Endothelial cell of umbilical vein (primary cell): ENCODE results near the gene ZFP30. TPM values are rescaled to one million over a fixed set of nuclear protein-coding genes. Genes with fewer than 3 reads are reported as not detected.

Experiments used
- BruUV-seq: library from RNA; stranded (reverse); fragments of 400-500 nt; replicated peaks from 2 replicates; lab custom pipeline; 2021; lab: Mats Ljungman, UMichigan
- CTCF ChIA-PET: fragments of 300-600, 350-600 bp; sonication (Branson Sonifier 250); formaldehyde crosslinking; loops from one replicate; lab custom pipeline; 2021; ENCODE audit warnings: antibody characterized with exemption, inconsistent platforms; lab: Charles Lee
- POLR2A ChIA-PET: fragments of 300-600, 350-600 bp; sonication (Branson Sonifier 250); formaldehyde crosslinking; loops from one replicate; lab custom pipeline; 2021; ENCODE audit warnings: antibody characterized with exemption, inconsistent platforms; lab: Charles Lee
- DNase-seq: peaks from one replicate; pipeline ENCODE4 v3.0.0-alpha.2; 2011; ENCODE audit warnings: low read depth, low spot score
- FAIRE-seq: peaks from 2 replicates; lab custom pipeline; 2011; peaks lifted over from hg19 to GRCh38; lab: Jason Lieb, UNC
- H2AFZ ChIP-seq: 2 replicates; pipeline ENCODE4 v1.6.0; 2012; ENCODE audit warnings: low read depth, low read length, control low read depth, inconsistent platforms
- H3K27ac ChIP-seq: 2 replicates; pipeline ENCODE4 v1.5.1; 2011; ENCODE audit warnings: low read depth, mild to moderate bottlenecking, control low read depth, low read length, moderate library complexity; ENCODE audit not compliant: insufficient read depth
- H3K27me3 ChIP-seq, 2 experiments: 2 replicates each; pipeline versions ENCODE4 v1.6.0 to v1.6.1; 2011; ENCODE audit warnings: low read length in 2 of 2, mixed read lengths in 1 of 2; ENCODE audit not compliant: control insufficient read depth in 2 of 2, insufficient read depth in 2 of 2
- H3K36me3 ChIP-seq, 2 experiments: 2 replicates in 1 of 2; 3 replicates in 1 of 2; pipeline ENCODE4 v1.5.1; 2011; ENCODE audit warnings: low read length in 2 of 2, mild to moderate bottlenecking in 1 of 2, moderate library complexity in 1 of 2; ENCODE audit not compliant: control insufficient read depth in 2 of 2, insufficient read depth in 2 of 2; ENCODE audit errors: extremely low read depth in 1 of 2
- H3K4me1 ChIP-seq: 3 replicates; pipeline ENCODE4 v1.5.1; 2011; ENCODE audit warnings: mild to moderate bottlenecking, low read length; ENCODE audit not compliant: control insufficient read depth, insufficient read depth; ENCODE audit errors: extremely low read depth
- H3K4me2 ChIP-seq: 2 replicates; pipeline ENCODE4 v1.6.1; 2011; ENCODE audit warnings: low read length, control low read depth, mixed read lengths; ENCODE audit not compliant: insufficient read depth
- H3K4me3 ChIP-seq, 3 experiments: fragments of 200-600 bp in 1 of 3; sonication (generic), shearing (Covaris generic) in 1 of 3; replicated peaks in 1 of 3; 2 replicates each; pipeline ENCODE4 v1.5.1; 2011 to 2016; ENCODE audit warnings: control low read depth in 3 of 3, low read length in 3 of 3, mild to moderate bottlenecking in 2 of 3, inconsistent platforms in 1 of 3, low read depth in 1 of 3, moderate library complexity in 1 of 3; ENCODE audit not compliant: insufficient read depth in 1 of 3
- H3K79me2 ChIP-seq: 2 replicates; pipeline ENCODE4 v1.6.0; 2012; ENCODE audit warnings: low read length, inconsistent platforms; ENCODE audit not compliant: control insufficient read depth, insufficient read depth
- H3K9ac ChIP-seq: replicated peaks from 2 replicates; pipeline ENCODE3; 2011; ENCODE audit warnings: low read length, control low read depth; ENCODE audit not compliant: insufficient read depth; ENCODE audit errors: extremely low read depth
- H3K9me1 ChIP-seq: replicated peaks from 3 replicates; pipeline ENCODE4 v1.6.0; 2011; ENCODE audit warnings: mild to moderate bottlenecking, low read length; ENCODE audit not compliant: control insufficient read depth, insufficient read depth; ENCODE audit errors: extremely low read depth
- H3K9me3 ChIP-seq: replicated peaks from 2 replicates; pipeline ENCODE4 v1.5.1; 2012; ENCODE audit warnings: low read length, inconsistent platforms; ENCODE audit not compliant: control insufficient read depth, insufficient read depth
- H4K20me1 ChIP-seq: replicated peaks from 2 replicates; pipeline ENCODE3; 2011; ENCODE audit warnings: mild to moderate bottlenecking, low read length; ENCODE audit not compliant: control insufficient read depth, insufficient read depth; ENCODE audit errors: extremely low read depth
- FOS ChIP-seq: IDR thresholded peaks from 2 replicates; pipeline ENCODE4 v1.6.1; 2011; ENCODE audit warnings: mild to moderate bottlenecking, low read length, moderate library complexity, borderline replicate concordance; ENCODE audit not compliant: insufficient read depth
- POLR2A ChIP-seq: IDR thresholded peaks from 2 replicates; pipeline ENCODE4 v1.6.1; 2012; ENCODE audit warnings: low read depth, mild to moderate bottlenecking, control low read depth, low read length
- POLR2AphosphoS5 ChIP-seq: IDR thresholded peaks from 2 replicates; pipeline ENCODE4 v1.6.1; 2012; ENCODE audit warnings: low read depth, mild to moderate bottlenecking, control low read depth, low read length, moderate library complexity; ENCODE audit not compliant: insufficient read depth
- dilution Hi-C: fragments of 300-500 bp; cut with MboI; formaldehyde crosslinking; loops from one replicate; pipeline ENCODE4 v1.15.0; 2019; ENCODE audit warnings: low sequenced_read_pairs; ENCODE audit not compliant: extremely low pct_ligation_motif_present
- intact Hi-C: fragments of 100-400 bp; cut with micrococcal nuclease; formaldehyde crosslinking; loops from one replicate; pipeline ENCODE4 v1.10.0; 2022
- polyA plus RNA-seq, 4 experiments: library from polyadenylated mRNA; depleted of rRNA in 3 of 4; stranded (reverse) in 3 of 4; unstranded in 1 of 4; fragments of >200 nt; gene quantifications; 2 replicates each; pipeline versions ENCODE4 v1.2.1 to v1.2.3, GENCODE V29; 2011 to 2012; ENCODE audit warnings: missing spikeins in 1 of 4
- total RNA-seq: library from RNA; stranded (reverse); gene quantifications from 2 replicates; pipeline ENCODE4 v1.2.3, GENCODE V29; 2021

Gene ZFP30
- total and polyA plus RNA-seq, 2 donors (not counting 3 experiments of a cell fraction or from before 2014, with no cell fraction given) = 1.6 to 7.6 TPM

- no peaks in the 10 kb centered on the region for H3K79me2 ChIP-seq
- H3K9me1 ChIP-seq = no peaks in the 10 kb centered on the region
- H3K36me3 ChIP-seq = no peaks in the 10 kb centered on the region
- no TSS peak for BruUV-seq
- H3K4me3 ChIP-seq = peak overlapping the region; percentile 24 to 61 (median 57)
- peak; percentile 86 for FAIRE-seq
- TF ChIP-seq FOS (no peak), POLR2A (peak; percentile 42)
- H3K27ac ChIP-seq = no peak overlapping the region
- H3K4me1 ChIP-seq = no peaks in the 10 kb centered on the region
- CTCF ChIA-PET = no interaction called here
- peak overlapping the region; percentile 6 for H3K9ac ChIP-seq
- no peaks in the 10 kb centered on the region for H3K27me3 ChIP-seq
- DNase-seq = peak; percentile 90
- H2AFZ ChIP-seq = peak overlapping the region; percentile 94
- no peaks in the 10 kb centered on the region for H4K20me1 ChIP-seq
- intact Hi-C loops = no loop called here
- H3K4me2 ChIP-seq = peak overlapping the region; percentile 68
- dilution Hi-C loops = no loop called here
- POLR2A ChIA-PET = interaction anchor here (1.5 kb wide), 1 partner anchor 88 kb away, joined by 4 read pairs; the partner anchor contains the start of gene ZNF573
- no peaks in the 10 kb centered on the region for H3K9me3 ChIP-seq
Measured at GRCh38 chr19:37691881-37692504, 36.7 kb upstream of the ZFP30 start.

- no peak overlapping the region for H3K4me2 ChIP-seq
- H3K36me3 ChIP-seq = no peaks in the 10 kb centered on the region
- no peak for DNase-seq
- TF ChIP-seq POLR2AphosphoS5 = no peak
- H3K4me3 ChIP-seq = no peak overlapping the region
- dilution Hi-C loops = no loop called here
- no peaks in the 10 kb centered on the region for H3K4me1 ChIP-seq
- H3K79me2 ChIP-seq = no peaks in the 10 kb centered on the region
- no peak overlapping the region for H3K27ac ChIP-seq
- no peak overlapping the region for H2AFZ ChIP-seq
- no peaks in the 10 kb centered on the region for H3K9me1 ChIP-seq
- H4K20me1 ChIP-seq = no peaks in the 10 kb centered on the region
- H3K27me3 ChIP-seq = no peaks in the 10 kb centered on the region
- H3K9me3 ChIP-seq = no peaks in the 10 kb centered on the region
- BruUV-seq = no TSS peak
- intact Hi-C loops = no loop called here
- ChIA-PET CTCF (no interaction called here), POLR2A (no interaction called here)
- no peak for FAIRE-seq
- no peak overlapping the region for H3K9ac ChIP-seq
Measured at GRCh38 chr19:37683520-37683919, 28.3 kb upstream of the ZFP30 start.
